Panc1 (cell line): Measurements from ENCODE around the gene MAGI1. TPM values are rescaled to one million over a fixed set of nuclear protein-coding genes. Genes with fewer than 3 reads are reported as not detected.

Experiments used
- ATAC-seq: fragments of 200-7000 bp; cut with Tn5 transposase; 2 replicates; pipeline ENCODE4 v1.9.1; 2020; ENCODE audit warnings: mild to moderate bottlenecking, moderate library complexity
- BruUV-seq: library from RNA; stranded (reverse); fragments of 400-500 nt; replicated peaks from 2 replicates; lab custom pipeline; 2021; lab: Mats Ljungman, UMichigan
- CTCF ChIA-PET: fragments of 300-600 bp; sonication (Branson Sonifier 250); formaldehyde crosslinking; loops from one replicate; lab custom pipeline; 2022; ENCODE audit warnings: antibody characterized with exemption; lab: Charles Lee
- POLR2A ChIA-PET: fragments of 300-600 bp; sonication (Branson Sonifier 250); formaldehyde crosslinking; loops from one replicate; lab custom pipeline; 2022; ENCODE audit warnings: antibody characterized with exemption; lab: Charles Lee
- DNase-seq: peaks from one replicate; pipeline ENCODE4 v3.0.0-alpha.2; 2010; ENCODE audit warnings: low read depth, low spot score
- H3K27ac ChIP-seq: 2 replicates; pipeline ENCODE4 v1.5.1; 2011; ENCODE audit warnings: mild to moderate bottlenecking, low read length, inconsistent platforms
- H3K27me3 ChIP-seq: fragments of 200-500 bp; sonication (Bioruptor generic); 2 replicates; pipeline ENCODE4 v1.6.0; 2014; ENCODE audit warnings: low read length, inconsistent platforms; ENCODE audit not compliant: control insufficient read depth, insufficient read depth
- H3K36me3 ChIP-seq: fragments of 200-500 bp; sonication (Bioruptor generic); 2 replicates; pipeline ENCODE4 v1.5.1; 2014; ENCODE audit warnings: inconsistent platforms, mild to moderate bottlenecking, low read length, moderate library complexity; ENCODE audit not compliant: control insufficient read depth, insufficient read depth
- H3K4me1 ChIP-seq: 2 replicates; pipeline ENCODE4 v1.5.1; 2011; ENCODE audit warnings: inconsistent platforms, mild to moderate bottlenecking, low read length, moderate library complexity; ENCODE audit not compliant: control insufficient read depth, insufficient read depth
- H3K4me3 ChIP-seq, 2 experiments: 2 replicates each; pipeline ENCODE4 v1.5.1; 2011 to 2012; ENCODE audit warnings: low read depth in 2 of 2, low read length in 2 of 2, mild to moderate bottlenecking in 2 of 2, inconsistent platforms in 1 of 2, moderate library complexity in 1 of 2
- H3K9me3 ChIP-seq: fragments of 200-500 bp; sonication (Bioruptor generic); 2 replicates; pipeline ENCODE4 v1.5.1; 2014; ENCODE audit warnings: low read depth, mild to moderate bottlenecking, inconsistent platforms, low read length, moderate library complexity; ENCODE audit not compliant: control insufficient read depth, insufficient read depth
- CTCF ChIP-seq: fragments of 450-650 bp; IDR thresholded peaks from 2 replicates; pipeline ENCODE4 v1.5.1; 2017; ENCODE audit warnings: mild to moderate bottlenecking
- POLR2AphosphoS5 ChIP-seq: IDR thresholded peaks from 2 replicates; pipeline ENCODE4 v1.6.1; 2012; ENCODE audit warnings: mild to moderate bottlenecking, low read depth, low read length, moderate library complexity
- REST ChIP-seq, 2 experiments: IDR thresholded peaks; 2 replicates each; pipeline ENCODE4 v1.6.1; 2011 to 2012; ENCODE audit warnings: low read depth in 2 of 2, control low read depth in 1 of 2, low read length in 1 of 2, mild to moderate bottlenecking in 1 of 2, moderate library complexity in 1 of 2; ENCODE audit not compliant: insufficient read depth in 1 of 2
- SIN3A ChIP-seq: IDR thresholded peaks from 2 replicates; pipeline ENCODE4 v1.6.1; 2012; ENCODE audit warnings: low read depth, mild to moderate bottlenecking, low read length, moderate library complexity, borderline replicate concordance; ENCODE audit not compliant: insufficient read depth
- TCF7L2 ChIP-seq: IDR thresholded peaks from 2 replicates; pipeline ENCODE4 v1.6.1; 2011; ENCODE audit warnings: mild to moderate bottlenecking, low read depth, low read length, inconsistent platforms
- in situ Hi-C: cut with HindIII; loops from 2 replicates; pipeline ENCODE4 v1.10.0; 2016; ENCODE audit warnings: low sequenced_read_pairs, low pct_unique_long_range_greater_than_20kb
- intact Hi-C: fragments of 100-400 bp; cut with micrococcal nuclease; formaldehyde crosslinking; loops from one replicate; pipeline ENCODE4 v1.10.0; 2022; ENCODE audit not compliant: unreplicated experiment
- total RNA-seq: library from RNA; stranded (reverse); gene quantifications from one replicate; pipeline ENCODE4 v1.2.1, GENCODE V29; 2021; ENCODE audit not compliant: unreplicated experiment

Gene MAGI1
- total RNA-seq, 1 experiment from 2014 or later: 9.5 TPM

GRCh38 chr3:65438612-65439011, 600.1 kb downstream of the MAGI1 start:
- no peak for ATAC-seq
- in situ Hi-C loops: no loop called here
- Histone ChIP-seq H3K9me3 (no peaks in the 10 kb centered on the region), H3K27me3 (no peaks in the 10 kb centered on the region), H3K36me3 (no peaks in the 10 kb centered on the region), H3K27ac (no peak overlapping the region), H3K4me1 (no peaks in the 10 kb centered on the region), H3K4me3 (no peak overlapping the region)
- no TSS peak for BruUV-seq
- ChIA-PET CTCF (no interaction called here), POLR2A (no interaction called here)
- no peak for DNase-seq
- no peak for TF ChIP-seq CTCF
- no peak for TF ChIP-seq TCF7L2
- no peak for TF ChIP-seq POLR2AphosphoS5
- no peak for TF ChIP-seq REST (IDR thresholded peaks at IDR 0.05; ENCODE audit: insufficient read depth in 1 of 2, low read depth in 2 of 2, low read length in 1 of 2)
- no peak for TF ChIP-seq SIN3A
- intact Hi-C loops: loop anchor here (5.0 kb wide), 1 partner anchor 906 kb away; no protein-coding TSS in a partner anchor

GRCh38 chr3:65438096-65438495, 600.6 kb downstream of the MAGI1 start:
- BruUV-seq: no TSS peak
- in situ Hi-C loops: no loop called here

GRCh38 chr3:65436580-65436979, 602.1 kb downstream of the MAGI1 start:
- Histone ChIP-seq H3K27me3 (no peaks in the 10 kb centered on the region), H3K9me3 (no peaks in the 10 kb centered on the region), H3K4me1 (no peaks in the 10 kb centered on the region), H3K36me3 (no peaks in the 10 kb centered on the region), H3K4me3 (no peak overlapping the region), H3K27ac (no peak overlapping the region)
- ChIA-PET CTCF (no interaction called here), POLR2A (no interaction called here)
- intact Hi-C loops: loop anchor here (5.0 kb wide), 1 partner anchor 904 kb away; no protein-coding TSS in a partner anchor
- DNase-seq: no peak
- no peak for ATAC-seq
- TF ChIP-seq CTCF (peak; percentile 68), REST (IDR thresholded peaks at IDR 0.05; ENCODE audit: insufficient read depth in 1 of 2, low read depth in 2 of 2, low read length in 1 of 2) (no peak), SIN3A (no peak)
- in situ Hi-C loops: no loop called here
- BruUV-seq: no TSS peak

More at GRCh38 chr3:65438096-65438495, 600.6 kb downstream of the MAGI1 start:
- Histone ChIP-seq H3K36me3 (no peaks in the 10 kb centered on the region), H3K9me3 (no peaks in the 10 kb centered on the region), H3K27ac (no peak overlapping the region), H3K4me1 (no peaks in the 10 kb centered on the region), H3K27me3 (no peaks in the 10 kb centered on the region), H3K4me3 (no peak overlapping the region)
- ChIA-PET CTCF (interaction anchor here (0.6 kb wide), 1 partner anchor 691 kb away, joined by 3 read pairs; no protein-coding TSS in a partner anchor), POLR2A (no interaction called here)
- TF ChIP-seq POLR2AphosphoS5 (no peak), SIN3A (no peak)
- intact Hi-C loops: loop anchor here (5.0 kb wide), 1 partner anchor 906 kb away; no protein-coding TSS in a partner anchor
- DNase-seq (no peak), ATAC-seq (no peak)
